ENCODE data around the gene RNF8.
"Not testable (repeated sequence)": the region's sequence is repeated elsewhere in the genome, so short reads cannot be mapped to it uniquely, and the experiment has no call there.

Gene RNF8

GRCh38 chr6:37353761-37354525, at the start of gene RNF8:
TSS of gene RNF8 (plus strand) at chr6:37353983. CDS start at chr6:37354165, 182 bp downstream.
- in situ Hi-C loops (cut with MboI; ENCODE audit: low sequenced_read_pairs): no loop called here

- in situ Hi-C loops (cut with MboI; ENCODE audit: low sequenced_read_pairs): no loop called here
These were observed 49.0 kb upstream of the RNF8 start for GRCh38 chr6:37304766-37305165.

- in situ Hi-C loops (cut with MboI; ENCODE audit: low sequenced_read_pairs): no loop called here
These were observed 47.9 kb upstream of the RNF8 start for GRCh38 chr6:37305841-37306425.

- in situ Hi-C loops (cut with MboI; ENCODE audit: low sequenced_read_pairs): no loop called here
These were observed 47.1 kb upstream of the RNF8 start for GRCh38 chr6:37306624-37307222.

- in situ Hi-C loops (cut with MboI; ENCODE audit: low sequenced_read_pairs): not testable (repeated sequence)
These were observed 46.3 kb upstream of the RNF8 start for GRCh38 chr6:37307484-37307883.

- in situ Hi-C loops (cut with MboI; ENCODE audit: low sequenced_read_pairs): no loop called here
These were observed 45.5 kb upstream of the RNF8 start for GRCh38 chr6:37308069-37308815.

- in situ Hi-C loops (cut with MboI; ENCODE audit: low sequenced_read_pairs): no loop called here
These were observed 44.7 kb upstream of the RNF8 start for GRCh38 chr6:37309046-37309445.

GRCh38 chr6:37309692-37310091, 44.1 kb upstream of the RNF8 start:
- in situ Hi-C loops (cut with MboI; ENCODE audit: low sequenced_read_pairs): no loop called here

GRCh38 chr6:37310966-37311365, 42.8 kb upstream of the RNF8 start:
- in situ Hi-C loops (cut with MboI; ENCODE audit: low sequenced_read_pairs): no loop called here

GRCh38 chr6:37311741-37312473, 41.9 kb upstream of the RNF8 start:
- in situ Hi-C loops (cut with MboI; ENCODE audit: low sequenced_read_pairs): no loop called here

GRCh38 chr6:37313723-37314486, 39.9 kb upstream of the RNF8 start:
- in situ Hi-C loops (cut with MboI; ENCODE audit: low sequenced_read_pairs): no loop called here

- in situ Hi-C loops (cut with MboI; ENCODE audit: low sequenced_read_pairs): no loop called here
These were observed 39.2 kb upstream of the RNF8 start for GRCh38 chr6:37314487-37315156.

- in situ Hi-C loops (cut with MboI; ENCODE audit: low sequenced_read_pairs): no loop called here
These were observed 38.6 kb upstream of the RNF8 start for GRCh38 chr6:37315157-37315515.

- in situ Hi-C loops (cut with MboI; ENCODE audit: low sequenced_read_pairs): no loop called here
These were observed 37.7 kb upstream of the RNF8 start for GRCh38 chr6:37316071-37316470.

GRCh38 chr6:37317312-37318038, 36.3 kb upstream of the RNF8 start:
- in situ Hi-C loops (cut with MboI; ENCODE audit: low sequenced_read_pairs): no loop called here

GRCh38 chr6:37319156-37319555, 34.6 kb upstream of the RNF8 start:
- in situ Hi-C loops (cut with MboI; ENCODE audit: low sequenced_read_pairs): no loop called here

- in situ Hi-C loops (cut with MboI; ENCODE audit: low sequenced_read_pairs): no loop called here
These were observed 33.8 kb upstream of the RNF8 start for GRCh38 chr6:37319856-37320480.

- in situ Hi-C loops (cut with MboI; ENCODE audit: low sequenced_read_pairs): no loop called here
These were observed 33.1 kb upstream of the RNF8 start for GRCh38 chr6:37320646-37321045.

- in situ Hi-C loops (cut with MboI; ENCODE audit: low sequenced_read_pairs): no loop called here
These were observed 32.7 kb upstream of the RNF8 start for GRCh38 chr6:37321101-37321500.
